GM08714 (cell line): ENCODE results near the gene BRIP1.
"Not testable (repeated sequence)": the region's sequence is repeated elsewhere in the genome, so short reads cannot be mapped to it uniquely, and the experiment has no call there.

Experiments
- H3K4me3 ChIP-seq: fragments of 200-500 bp; sonication (Bioruptor generic); 2 replicates; pipeline ENCODE4 v1.5.1; 2014; ENCODE audit warnings: mild to moderate bottlenecking, low read length, inconsistent platforms
- ZNF274 ChIP-seq: IDR thresholded peaks from 2 replicates; pipeline ENCODE4 v1.6.1; 2012; ENCODE audit warnings: mild to moderate bottlenecking, low read depth, low read length

Gene BRIP1

DNA sequence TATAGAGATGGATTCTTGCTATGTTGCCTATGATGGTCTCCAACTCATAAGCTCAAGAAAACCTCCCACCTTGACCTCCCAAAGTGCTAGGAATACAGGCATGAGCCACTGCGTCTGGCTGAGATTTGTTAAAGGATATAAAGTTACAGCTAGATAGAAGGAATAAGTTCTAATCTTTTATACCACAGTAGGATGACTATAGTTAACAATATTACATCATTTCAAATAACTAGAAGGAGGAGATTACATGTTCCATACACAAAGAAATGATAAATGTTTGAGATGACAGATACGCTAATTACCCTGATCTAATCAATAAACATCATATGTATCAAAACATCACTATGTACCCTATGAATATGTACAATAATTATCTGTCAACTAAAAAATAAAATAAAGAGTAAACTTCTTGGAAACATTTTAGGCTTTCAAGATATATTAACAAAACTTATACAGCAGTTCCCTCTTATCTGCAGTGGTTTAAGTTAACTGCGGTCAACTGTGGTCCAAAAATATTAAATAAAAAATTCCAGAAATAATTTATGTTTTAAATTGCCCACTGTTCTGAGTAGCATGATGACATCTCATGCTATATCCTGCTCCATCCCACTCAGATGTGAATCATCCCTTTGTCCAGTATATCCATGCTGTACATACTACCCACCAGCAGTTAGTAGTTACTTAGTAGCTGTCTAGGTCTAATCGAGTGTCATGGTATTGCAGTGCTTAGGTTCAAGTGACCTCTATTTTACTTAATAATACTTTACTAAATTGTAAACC, 143.1 kb downstream of the BRIP1 start:
- TF ChIP-seq ZNF274 = no peak
- no peak overlapping the region for H3K4me3 ChIP-seq

DNA sequence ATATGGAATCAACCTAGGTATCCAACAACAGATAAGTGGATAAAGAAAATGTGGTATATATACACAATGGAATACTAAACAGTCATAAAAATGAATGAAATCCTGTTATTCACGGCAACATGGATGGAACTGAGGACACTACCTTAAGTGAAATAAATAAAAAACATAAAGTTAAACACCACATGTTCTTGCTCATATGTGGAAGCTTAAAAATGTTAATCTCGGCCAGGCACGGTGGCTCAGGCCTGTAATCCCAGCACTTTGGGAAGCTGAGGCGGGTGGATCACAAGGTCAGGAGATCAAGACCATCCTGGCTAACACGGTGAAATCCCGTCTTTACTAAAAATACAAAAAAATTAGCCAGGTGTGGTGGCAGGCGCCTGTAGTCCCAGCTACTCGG, 144.1 kb downstream of the BRIP1 start:
- H3K4me3 ChIP-seq = not testable (repeated sequence)

DNA sequence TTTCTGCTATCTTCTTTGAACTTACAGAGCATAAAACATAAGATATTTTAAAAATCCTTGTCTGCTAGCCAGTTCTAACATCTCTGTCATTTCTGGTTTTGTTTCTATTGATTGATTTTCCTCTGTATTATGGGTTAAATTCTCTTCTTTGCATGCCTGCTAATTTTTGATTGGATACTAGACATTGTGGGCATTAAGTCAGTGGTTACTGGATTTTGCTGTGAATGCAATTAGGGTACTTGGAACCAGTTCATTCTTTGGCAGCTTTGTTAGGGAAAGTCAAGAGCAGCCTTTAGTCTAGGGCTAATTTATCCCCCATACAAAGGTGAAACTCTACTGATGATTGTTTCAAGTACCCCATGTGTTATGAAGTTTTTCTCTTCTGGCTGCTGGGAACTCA, 145.3 kb downstream of the BRIP1 start:
- no peak overlapping the region for H3K4me3 ChIP-seq
- TF ChIP-seq ZNF274 = no peak

DNA sequence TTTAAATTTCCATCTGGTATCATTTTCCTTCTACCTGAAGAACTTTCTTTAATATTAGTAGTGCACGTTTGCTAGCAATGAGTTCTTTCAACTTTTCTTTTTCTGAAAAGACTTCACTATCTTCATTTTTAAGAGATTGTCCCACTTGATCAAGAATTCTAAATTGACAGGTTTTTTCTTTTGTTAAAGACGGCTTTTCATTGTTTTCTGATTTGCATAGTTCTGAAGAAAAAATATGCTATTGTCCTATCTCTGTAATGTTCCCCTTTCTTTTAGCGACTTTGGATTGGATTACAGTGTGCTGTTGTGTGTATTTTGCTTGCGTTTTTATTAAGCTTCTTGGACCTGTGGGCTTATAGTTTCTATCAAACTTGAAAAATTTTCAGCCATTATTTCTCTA, 146.0 kb downstream of the BRIP1 start:
- no peak for TF ChIP-seq ZNF274
- H3K4me3 ChIP-seq = no peak overlapping the region

DNA sequence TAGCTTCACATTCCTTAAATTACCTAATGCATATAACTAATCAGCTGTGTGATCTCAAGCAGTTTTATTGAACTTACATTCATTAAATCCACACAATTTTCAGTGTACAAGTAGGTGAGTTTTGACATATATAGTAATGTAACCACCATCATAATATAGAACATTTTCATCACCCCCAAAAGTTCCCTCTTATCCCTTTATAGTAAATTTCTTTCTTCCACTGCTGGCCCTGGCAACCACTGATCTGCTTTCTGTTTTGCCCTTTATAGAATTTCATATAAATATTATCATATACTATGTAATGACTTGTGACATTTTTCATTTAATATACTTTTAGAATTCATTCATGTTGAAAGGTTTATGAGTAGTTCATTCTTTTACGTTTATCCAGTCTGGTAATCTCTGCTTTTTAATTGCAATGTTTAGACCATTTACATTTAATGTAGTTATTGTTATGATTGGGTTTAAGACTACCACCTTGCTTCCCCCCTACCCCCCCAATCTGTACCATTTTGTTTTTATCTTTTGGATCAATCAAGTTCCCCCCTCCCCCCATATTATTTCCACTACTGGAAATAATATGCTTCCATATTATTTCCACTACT, 147.0 kb downstream of the BRIP1 start:
- TF ChIP-seq ZNF274 = no peak

DNA sequence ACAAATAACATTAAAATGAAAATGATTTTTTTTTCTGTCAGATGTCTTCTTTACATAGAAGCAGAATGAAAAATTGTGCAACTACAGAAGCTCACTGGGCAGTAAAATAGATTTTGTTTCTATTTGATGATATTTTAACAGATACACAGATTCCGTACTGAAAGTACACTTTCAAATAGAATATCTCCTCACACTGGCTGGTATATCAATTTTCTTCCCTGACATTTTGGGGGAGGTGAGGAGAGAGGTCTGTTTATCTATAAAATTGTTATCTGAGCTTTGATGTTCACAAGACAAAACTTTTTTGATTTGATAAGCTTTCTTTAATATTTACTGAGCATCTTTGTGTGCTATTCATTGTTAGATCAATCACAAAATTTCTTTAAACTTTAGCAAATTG, 148.0 kb downstream of the BRIP1 start:
- no peak for TF ChIP-seq ZNF274
- no peak overlapping the region for H3K4me3 ChIP-seq

More for the DNA sequence above, 147.0 kb downstream of the BRIP1 start:
- no peak overlapping the region for H3K4me3 ChIP-seq

DNA sequence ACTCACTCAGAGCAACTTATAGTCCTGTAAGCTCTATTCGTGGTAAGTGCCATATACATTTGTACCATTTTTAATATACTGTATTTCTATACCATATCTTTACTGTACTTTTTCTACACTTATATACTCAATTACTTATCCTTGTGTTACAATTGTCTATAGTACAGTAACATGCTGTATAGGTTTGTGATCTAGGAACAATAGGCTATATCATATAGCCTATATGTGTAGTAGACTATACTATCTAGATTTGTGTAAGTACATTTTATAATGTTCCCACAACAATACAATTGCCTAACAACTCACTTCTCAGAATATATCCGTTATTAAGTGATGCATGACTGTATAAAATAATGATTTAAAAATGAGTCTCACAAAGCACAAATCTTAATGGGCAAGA, 149.0 kb downstream of the BRIP1 start:
- TF ChIP-seq ZNF274 = no peak
- no peak overlapping the region for H3K4me3 ChIP-seq

DNA sequence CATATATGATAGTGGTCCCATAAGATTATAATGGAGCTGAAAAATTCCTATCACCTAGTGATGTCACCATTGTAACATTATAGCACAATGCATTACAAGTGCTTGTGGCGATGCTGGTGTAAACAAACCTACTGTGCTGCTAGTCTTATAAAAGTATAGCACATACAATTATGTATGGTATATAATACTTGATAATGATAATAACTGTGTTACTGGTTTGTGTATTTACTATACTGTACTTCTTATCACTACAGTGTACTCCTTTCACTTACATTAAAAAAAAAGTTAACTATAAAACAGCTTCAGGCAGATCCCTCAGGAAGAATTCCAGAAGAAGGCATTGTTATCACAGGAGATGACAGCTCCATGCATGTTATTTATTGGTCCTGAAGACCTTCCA, 150.3 kb downstream of the BRIP1 start:
- H3K4me3 ChIP-seq = no peak overlapping the region

DNA sequence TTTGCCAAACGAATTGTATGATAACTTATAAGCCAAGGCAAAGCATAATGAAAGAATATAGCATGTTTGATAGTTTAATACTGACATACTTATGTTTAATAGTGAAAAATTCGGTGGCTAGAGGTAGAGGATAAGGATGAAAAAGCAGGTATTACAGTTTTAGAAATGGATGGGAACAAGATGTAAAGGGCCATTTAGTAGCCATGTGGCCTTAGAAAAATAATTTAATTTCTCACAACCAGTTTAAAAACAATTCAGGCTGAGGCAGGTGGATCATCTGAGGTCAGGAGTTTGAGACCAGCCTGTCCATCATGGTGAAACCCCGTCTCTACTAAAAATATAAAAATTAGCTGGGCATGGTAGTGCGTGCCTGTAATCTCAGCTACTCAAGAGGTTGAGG, 152.8 kb downstream of the BRIP1 start:
- no peak overlapping the region for H3K4me3 ChIP-seq
- TF ChIP-seq ZNF274 = no peak

More for the DNA sequence above, 150.3 kb downstream of the BRIP1 start:
- no peak for TF ChIP-seq ZNF274

DNA sequence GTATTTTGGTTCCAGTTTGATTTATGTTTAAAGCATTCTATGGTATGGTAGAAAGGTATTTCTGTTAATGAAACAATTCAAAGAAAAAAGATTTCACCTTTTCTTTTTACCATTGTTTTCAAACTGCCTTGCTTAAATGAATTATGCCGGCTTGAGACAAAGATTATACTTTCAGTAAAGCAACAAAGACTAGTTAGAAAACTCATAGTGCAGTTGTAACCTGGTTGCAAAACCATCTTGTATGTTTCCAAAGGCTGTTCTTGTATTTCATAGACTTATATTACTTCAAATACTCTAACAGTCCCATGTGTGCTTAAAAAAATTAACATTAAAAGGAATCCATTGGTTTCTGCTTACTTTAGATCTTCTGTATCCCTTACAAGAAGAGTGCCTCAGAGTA, 153.8 kb downstream of the BRIP1 start:
- no peak overlapping the region for H3K4me3 ChIP-seq
- no peak for TF ChIP-seq ZNF274

DNA sequence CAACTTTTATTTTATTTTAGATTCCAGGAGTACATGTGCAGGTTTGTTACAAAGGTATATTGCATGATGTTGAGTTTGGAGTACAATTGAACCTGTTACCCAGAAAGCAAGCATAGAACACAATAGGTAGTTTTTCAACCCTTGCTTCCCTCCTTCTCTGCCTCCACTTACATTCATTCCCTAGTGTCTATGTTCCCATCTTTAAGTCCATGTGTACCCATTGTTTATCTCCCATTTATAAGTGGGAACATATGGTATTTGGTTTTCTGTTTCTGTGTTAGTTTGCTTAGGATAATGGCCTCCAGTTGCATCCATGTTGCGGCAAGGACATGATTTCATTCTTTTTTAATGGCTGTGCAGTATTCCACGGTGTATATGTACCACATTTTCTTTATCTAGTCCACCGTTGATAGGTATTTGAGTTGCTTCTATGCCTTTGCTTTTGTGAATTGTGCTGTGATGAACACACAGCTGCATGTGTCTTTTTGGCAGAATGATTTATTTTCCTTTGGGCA, 158.3 kb downstream of the BRIP1 start:
- H3K4me3 ChIP-seq = no peak overlapping the region
- no peak for TF ChIP-seq ZNF274

DNA sequence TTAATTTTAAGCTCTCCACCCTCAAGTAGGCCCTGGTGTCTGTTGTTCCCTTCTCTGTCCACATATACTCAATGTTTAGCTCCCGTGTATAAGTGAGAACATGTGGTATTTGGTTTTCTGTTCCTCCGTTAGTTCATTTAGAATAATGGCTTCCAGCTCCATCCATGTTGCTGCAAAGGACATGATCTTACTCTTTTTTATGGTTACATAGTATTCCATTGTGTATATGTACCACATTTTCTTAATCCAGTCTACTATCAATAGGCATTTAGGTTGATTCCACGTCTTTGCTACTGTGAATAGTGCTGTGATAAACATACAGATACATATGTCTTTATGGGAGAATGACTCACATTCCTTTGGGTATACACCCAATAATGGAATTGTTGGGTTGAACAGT, 160.9 kb downstream of the BRIP1 start:
- no peak overlapping the region for H3K4me3 ChIP-seq
- no peak for TF ChIP-seq ZNF274

DNA sequence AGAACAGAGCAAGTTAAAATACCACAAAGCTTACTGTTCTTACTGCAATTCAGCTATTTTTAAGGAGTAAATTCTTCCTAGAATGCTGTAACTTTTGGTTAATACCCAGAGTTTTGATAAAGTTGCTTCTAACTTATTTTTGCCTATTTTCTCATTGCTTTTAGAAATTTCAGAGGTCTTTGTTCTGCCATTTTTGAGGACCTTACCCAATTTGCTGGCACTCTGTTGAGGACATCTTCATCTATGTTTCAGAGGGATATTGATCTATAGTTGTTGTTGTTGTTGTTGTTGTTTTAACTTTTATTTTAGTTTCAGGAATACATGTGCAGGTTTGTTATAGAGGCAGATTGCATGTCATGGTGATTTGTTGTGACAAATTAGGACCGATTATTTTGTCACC, 161.3 kb downstream of the BRIP1 start:
- H3K4me3 ChIP-seq = no peak overlapping the region
- TF ChIP-seq ZNF274 = no peak

DNA sequence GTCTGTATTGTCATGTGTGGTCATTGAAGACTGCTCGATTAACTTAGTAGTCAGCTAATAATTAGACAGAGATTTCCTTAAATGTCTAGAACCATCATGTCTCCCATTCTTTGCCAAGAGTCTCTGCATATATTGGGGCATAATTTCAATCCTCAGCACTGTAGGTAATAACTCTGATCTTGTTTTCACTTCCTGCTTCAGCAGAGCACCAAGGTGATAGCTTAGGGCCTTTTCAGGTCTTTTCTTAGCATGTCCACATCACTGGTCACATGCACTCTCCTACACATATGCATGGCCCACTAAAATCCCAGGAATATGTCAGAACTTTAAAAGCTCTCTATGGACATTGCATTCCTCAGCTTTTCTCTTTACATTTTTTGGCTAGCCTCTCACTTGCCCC, 162.0 kb downstream of the BRIP1 start:
- H3K4me3 ChIP-seq = no peak overlapping the region
- TF ChIP-seq ZNF274 = no peak

DNA sequence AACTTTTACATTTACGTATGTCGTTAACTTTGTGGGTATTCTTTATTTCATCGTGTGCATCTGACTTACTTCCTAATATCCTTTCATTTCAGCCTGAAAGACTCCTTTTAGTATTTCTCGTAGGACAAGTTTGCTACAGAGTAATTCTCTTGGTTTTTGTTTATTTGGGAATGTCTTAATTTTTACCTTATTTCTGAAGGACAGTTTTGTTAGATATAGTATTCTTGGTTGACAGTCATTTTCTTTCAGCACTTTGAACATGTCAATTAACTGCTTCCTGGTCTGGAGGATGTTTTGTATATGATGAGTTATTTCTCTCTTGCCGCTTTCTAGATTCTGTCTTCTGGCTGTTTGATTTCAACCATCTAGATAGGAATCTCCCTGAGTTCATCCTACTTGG, 163.1 kb downstream of the BRIP1 start:
- H3K4me3 ChIP-seq = no peak overlapping the region
- no peak for TF ChIP-seq ZNF274
